K562 (cell line): Measurements from ENCODE around the gene RORC. TPM values are rescaled to one million over a fixed set of nuclear protein-coding genes. Genes with fewer than 3 reads are reported as not detected.

ENCODE experiments used
- ATAC-seq: fragments of 200-7000 bp; cut with Tn5 transposase; 3 replicates; pipeline ENCODE4 v1.9.1; 2020; ENCODE audit warnings: moderate library complexity
- Bru-seq: library from RNA; stranded (reverse); fragments of 400-500 nt; gene quantifications from one replicate; lab custom pipeline; 2021; lab: Mats Ljungman, UMichigan
- BruChase-seq, 2 experiments: library from RNA; stranded (reverse); fragments of 400-500 nt; gene quantifications; one replicate each; lab custom pipeline; 2021; lab: Mats Ljungman, UMichigan
- BruUV-seq: library from RNA; stranded (reverse); fragments of 400-500 nt; replicated peaks from 2 replicates; lab custom pipeline; 2021; lab: Mats Ljungman, UMichigan
- CTCF ChIA-PET: fragments of 300-600 bp; formaldehyde crosslinking; extraction: SDS; loops from one replicate; lab custom pipeline; 2021; ENCODE audit warnings: low intra/inter-chr PET ratio; lab: Yijun Ruan, JAX
- POLR2A ChIA-PET: fragments of 300-600, 350-650 bp; sonication (Branson Sonifier 250); formaldehyde crosslinking; extraction: SDS; loops from one replicate; lab custom pipeline; 2021; ENCODE audit warnings: antibody characterized with exemption, inconsistent platforms; lab: Yijun Ruan, JAX
- DNase-seq, 4 experiments: peaks; one replicate each; pipeline versions ENCODE4 v3.0.0 to v3.0.0-alpha.2; 2011 to 2018; ENCODE audit warnings: low spot score in 3 of 4, mixed read lengths in 3 of 4; ENCODE audit errors: extremely low read depth in 1 of 4
- FAIRE-seq: peaks from 2 replicates; lab custom pipeline; 2011; peaks lifted over from hg19 to GRCh38; lab: Jason Lieb, UNC
- H2AFZ ChIP-seq: 2 replicates; pipeline ENCODE4 v1.6.0; 2011; ENCODE audit warnings: low read depth, low read length, control low read depth, inconsistent platforms
- H3K27ac ChIP-seq: fragments of 200-600 bp; 3 replicates; pipeline ENCODE4 v1.8.0; 2011; ENCODE audit warnings: low read depth, mild to moderate bottlenecking, control low read depth, inconsistent platforms, low read length, moderate library complexity, mixed read lengths; ENCODE audit errors: extremely low read depth
- H3K27me3 ChIP-seq, 2 experiments: fragments of 300-600 bp in 1 of 2; 2 replicates in 1 of 2; 3 replicates in 1 of 2; pipeline versions ENCODE4 v1.6.0 to v1.8.0; 2011; ENCODE audit warnings: inconsistent platforms in 2 of 2, low read length in 2 of 2, mild to moderate bottlenecking in 1 of 2, mixed read lengths in 1 of 2, moderate library complexity in 1 of 2; ENCODE audit not compliant: control insufficient read depth in 2 of 2, insufficient read depth in 2 of 2
- H3K36me3 ChIP-seq: fragments of 300-600 bp; 3 replicates; pipeline ENCODE4 v1.8.0; 2011; ENCODE audit warnings: mild to moderate bottlenecking, low read length, inconsistent platforms; ENCODE audit not compliant: control insufficient read depth, insufficient read depth
- H3K4me1 ChIP-seq, 2 experiments: fragments of 200-600 bp in 1 of 2; replicated peaks in 1 of 2; 2 replicates in 1 of 2; 3 replicates in 1 of 2; pipeline versions ENCODE4 v1.5.1 to v1.8.0; 2011; ENCODE audit warnings: inconsistent platforms in 2 of 2, low read length in 2 of 2, mild to moderate bottlenecking in 1 of 2, mixed read lengths in 1 of 2, moderate library complexity in 1 of 2; ENCODE audit not compliant: control insufficient read depth in 2 of 2, insufficient read depth in 2 of 2
- H3K4me2 ChIP-seq: 2 replicates; pipeline ENCODE4 v1.6.1; 2011; ENCODE audit warnings: low read length, control low read depth, inconsistent platforms, mixed read lengths; ENCODE audit not compliant: insufficient read depth
- H3K4me3 ChIP-seq: fragments of 200-600 bp; sonication (generic), shearing (Covaris generic); 2 replicates; pipeline ENCODE4 v1.5.1; 2016; ENCODE audit warnings: control low read depth, inconsistent platforms
- H3K79me2 ChIP-seq: fragments of 200-600 bp; 3 replicates; pipeline ENCODE4 v1.8.0; 2011; ENCODE audit warnings: low read length, inconsistent platforms; ENCODE audit not compliant: control insufficient read depth, insufficient read depth
- H3K9ac ChIP-seq, 2 experiments: 2 replicates each; pipeline versions ENCODE4 v1.6.0 to v1.6.1; 2011; ENCODE audit warnings: low read depth in 2 of 2, low read length in 2 of 2, control low read depth in 1 of 2, inconsistent platforms in 1 of 2, mild to moderate bottlenecking in 1 of 2, mixed read lengths in 1 of 2; ENCODE audit not compliant: insufficient read depth in 1 of 2
- H3K9me1 ChIP-seq: one replicate; pipeline ENCODE4 v1.6.0; 2011; ENCODE audit warnings: inconsistent platforms, mild to moderate bottlenecking, low read length, moderate library complexity; ENCODE audit not compliant: control insufficient read depth, insufficient read depth
- H3K9me3 ChIP-seq: replicated peaks from 2 replicates; pipeline ENCODE4 v1.5.1; 2011; ENCODE audit warnings: low read depth, low read length, inconsistent platforms; ENCODE audit not compliant: control insufficient read depth, insufficient read depth
- H4K20me1 ChIP-seq: replicated peaks from 2 replicates; pipeline ENCODE4 v1.6.1; 2011; ENCODE audit warnings: low read length, inconsistent platforms, mixed read lengths; ENCODE audit not compliant: control insufficient read depth, insufficient read depth
- ARID2 ChIP-seq: fragments of 450-650 bp; IDR thresholded peaks from 2 replicates; pipeline ENCODE4 v1.6.1; 2017; ENCODE audit warnings: antibody characterized with exemption, mild to moderate bottlenecking
- CBX8 ChIP-seq: fragments of 200-600 bp; sonication (generic); IDR thresholded peaks from 2 replicates; pipeline ENCODE4 v1.6.1; 2012; ENCODE audit warnings: borderline replicate concordance, mixed run types, low read depth, mild to moderate bottlenecking, moderate library complexity, mixed read lengths, low read length, control low read depth, inconsistent platforms; ENCODE audit not compliant: poor library complexity, severe bottlenecking; ENCODE audit errors: extremely low read depth
- CUX1 ChIP-seq: fragments of 200-800 bp; sonication (Bioruptor generic); IDR thresholded peaks from 2 replicates; pipeline ENCODE4 v1.6.1; 2016; ENCODE audit warnings: missing genetic modification characterization, missing compliant biosample characterization
- E2F1 ChIP-seq: sonication (generic); formaldehyde crosslinking; IDR thresholded peaks from 2 replicates; pipeline ENCODE4 v1.8.1; 2023; ENCODE audit warnings: mild to moderate bottlenecking, missing genetic modification reagents, moderate library complexity
- ELF1 ChIP-seq: fragments of 200-800 bp; sonication (Bioruptor generic); IDR thresholded peaks from 2 replicates; pipeline ENCODE4 v1.6.1; 2016; ENCODE audit warnings: missing genetic modification characterization, missing compliant biosample characterization
- JUNB ChIP-seq: fragments of 450-650 bp; formaldehyde crosslinking; conservative IDR thresholded peaks from 2 replicates; pipeline ENCODE4 v1.4.0; 2020; ENCODE audit warnings: mild to moderate bottlenecking
- SAP30 ChIP-seq: fragments of 200-600 bp; sonication (generic); IDR thresholded peaks from 2 replicates; pipeline ENCODE4 v1.6.1; 2012; ENCODE audit warnings: borderline replicate concordance, low read depth, mild to moderate bottlenecking, moderate library complexity, low read length, control low read depth, inconsistent platforms; ENCODE audit not compliant: insufficient read depth, poor library complexity, severe bottlenecking
- ZNF324 ChIP-seq: fragments of 250-450 bp; sonication (Bioruptor Pico); IDR thresholded peaks from 2 replicates; pipeline ENCODE4 v1.4.0; 2020; ENCODE audit warnings: mild to moderate bottlenecking
- ZNF347 ChIP-seq: fragments of 450-650 bp; formaldehyde crosslinking; IDR thresholded peaks from 2 replicates; pipeline ENCODE4 v1.4.0; 2020; ENCODE audit warnings: low read depth, mild to moderate bottlenecking, moderate library complexity
- ZNF655 ChIP-seq: fragments of 250-450 bp; sonication (Bioruptor Pico); IDR thresholded peaks from 2 replicates; pipeline ENCODE4 v1.5.0; 2021
- WGBS: fragments of 100-300 bp; shearing (Covaris generic); methylation state at CpG from one replicate; pipeline ENCODE4 v1.1.6; 2016; ENCODE audit warnings: low coverage, mixed read lengths; ENCODE audit not compliant: insufficient coverage; ENCODE audit errors: missing lambda C conversion rate; 5-methylcytosine and 5-hydroxymethylcytosine counted together
- in situ Hi-C: fragments of 300-500 bp; cut with MboI; formaldehyde crosslinking; loops from 4 replicates; pipeline ENCODE4 v1.15.0; 2018; ENCODE audit warnings: inconsistent platforms, mixed read lengths
- intact Hi-C: fragments of 100-400 bp; cut with micrococcal nuclease; formaldehyde crosslinking; loops from 2 replicates; pipeline ENCODE4 v1.14.2; 2022
- long read RNA-seq, 3 experiments: library from polyadenylated mRNA in 2 of 3; library from RNA in 1 of 3; unstranded in 2 of 3; stranded (forward) in 1 of 3; transcript quantifications; one replicate each; pipeline ENCODE4 v2.0.0, GENCODE V29; 2019 to 2022
- polyA minus RNA-seq, 3 experiments: library from RNA; depleted of rRNA, polyadenylated mRNA; stranded (reverse); fragments of >200 nt; gene quantifications; 2 replicates each; pipeline ENCODE4 v1.2.3, GENCODE V29; 2011
- polyA plus RNA-seq, 8 experiments: library from polyadenylated mRNA; depleted of rRNA in 4 of 8; stranded (reverse) in 5 of 8; unstranded in 3 of 8; fragments of >200 nt; fragmentation: Nextera tagmentation in 2 of 8; fragmentation: Illumina TruSeq in 1 of 8; extraction: Ambion mirVana in 2 of 8; extraction: Trizol in 1 of 8; gene quantifications; 2 replicates each; pipeline versions ENCODE4 v1.2.1 to v1.2.3, GENCODE V29; 2011 to 2014; ENCODE audit warnings: inconsistent platforms in 1 of 8, missing spikeins in 1 of 8
- total RNA-seq, 7 experiments: library from RNA; depleted of rRNA in 6 of 7; stranded (reverse); fragments of >200 nt in 6 of 7; fragmentation: Illumina TruSeq in 2 of 7; extraction: Trizol in 2 of 7; gene quantifications; 2 replicates each; pipeline versions ENCODE4 v1.2.1 to v1.2.3, GENCODE V29; 2011 to 2021; ENCODE audit warnings: low replicate concordance in 1 of 7

The RORC gene
- not detected in 2 replicates for total RNA-seq (2011; cell fraction: chromatin; rRNA removed; ENCODE audit: low replicate concordance)
- not detected in 2 replicates for total RNA-seq (2011; cell fraction: nucleolus; rRNA removed)
- not detected in 2 replicates for total RNA-seq (2011; cell fraction: nucleoplasm; rRNA removed)
- total RNA-seq (2014; rRNA removed) (not detected in 2 replicates), total RNA-seq (2014; rRNA removed; fragmentation: Illumina TruSeq; extraction: Trizol) (not detected in 2 replicates), total RNA-seq (2015; rRNA removed; fragmentation: Illumina TruSeq; extraction: Trizol) (not detected in 2 replicates), total RNA-seq (2021) (not detected in 2 replicates), polyA plus RNA-seq (2011; rRNA removed) (not detected in 2 replicates), polyA plus RNA-seq (2014; fragmentation: Illumina TruSeq; extraction: Trizol) (not detected in 2 replicates), polyA plus RNA-seq (2014; fragmentation: Nextera tagmentation; extraction: Ambion mirVana) (not detected), polyA plus RNA-seq (2014; rRNA removed) (not detected in 2 replicates), polyA minus RNA-seq (2011; rRNA and poly(A)+ RNA removed) (not detected in 2 replicates), Bru-seq, nascent RNA (percentile 15 among the genes with signal in this experiment), BruChase-seq, experiment 1, labeled RNA remaining after a 2-hour chase (percentile 9 among the genes with signal in this experiment), BruChase-seq, experiment 2, labeled RNA remaining after a 6-hour chase (percentile 10 among the genes with signal in this experiment)
- polyA plus RNA-seq (2011; cell fraction: cytosol; rRNA removed): not detected in 2 replicates
- polyA plus RNA-seq (2011; cell fraction: nucleus; rRNA removed): not detected in 2 replicates
- not detected in 2 replicates for polyA plus RNA-seq (2012)
- not detected in 2 replicates for polyA minus RNA-seq (2011; cell fraction: cytosol; rRNA and poly(A)+ RNA removed)
- polyA minus RNA-seq (2011; cell fraction: nucleus; rRNA and poly(A)+ RNA removed): not detected in 2 replicates
- long read RNA-seq, experiment 1: 0 reads
- long read RNA-seq, experiment 2: 0 reads
- long read RNA-seq, experiment 3: 0 reads

GRCh38 chr1:151831605-151832004 lies at the start of gene RORC:
TSS of gene RORC (minus strand) at chr1:151831802. CDS start at chr1:151831764, 38 bp downstream.
- Histone ChIP-seq H3K79me2 (no peaks in the 10 kb centered on the region), H4K20me1 (no peaks in the 10 kb centered on the region), H3K9me3 (no peaks in the 10 kb centered on the region), H3K27ac (no peak within 1 kb of the TSS), H3K9me1 (peaks cover 3% of the 10 kb centered on the region), H3K9ac (peak within 1 kb of the TSS in 1 of 2 experiments; percentile 85; a peak in 2 of 4 replicates), H3K27me3 (no peaks in the 10 kb centered on the region; a peak in 2 of 5 replicates), H3K4me1 (peaks cover 5 to 27% of the 10 kb centered on the region in 2 experiments), H3K36me3 (no peaks in the 10 kb centered on the region), H3K4me3 (no peak within 1 kb of the TSS), H2AFZ (peak within 1 kb of the TSS; percentile 67; the same call in 1 of the 2 replicates), H3K4me2 (peak within 1 kb of the TSS; percentile 49)
- ChIA-PET CTCF (no interaction called here), POLR2A (interaction anchor here (0.5 kb wide), 1 partner anchor 252 kb away, joined by 3 read pairs; no protein-coding TSS in a partner anchor)
- no peak for FAIRE-seq
- intact Hi-C loops: no loop called here
- no peak for DNase-seq
- 33% methylated on average over 5 of the region's 5 CpGs for WGBS
- no peak for ATAC-seq
- BruUV-seq: no TSS peak
- TF ChIP-seq E2F1 (no peak), ZNF347 (CRISPR knock-in tag) (no peak), ZNF324 (CRISPR knock-in tag) (no peak), ZNF655 (CRISPR knock-in tag) (no peak), JUNB (CRISPR knock-in tag) (no peak), ELF1 (tag) (no peak), CUX1 (no peak), ARID2 (no peak), CBX8 (no peak), SAP30 (no peak)
- TF ChIP-seq, all 486 proteins: peak for 0
- in situ Hi-C loops: loop anchor here (5.0 kb wide), 1 partner anchor 134 kb away; no protein-coding TSS in a partner anchor
